HG03045 (cell line): Measurements from ENCODE around the gene RAPGEF1.

Source experiments
- ATAC-seq: cut with Tn5 transposase; IDR thresholded peaks from one replicate; pipeline ENCODE4 v1.9.1; 2021; ENCODE audit warnings: mild to moderate bottlenecking, moderate library complexity; ENCODE audit not compliant: unreplicated experiment

RAPGEF1 gene

GRCh38 chr9:131591845-131592208, 148.0 kb downstream of the RAPGEF1 start:
- ATAC-seq = no peak

- no peak for ATAC-seq
Measured at GRCh38 chr9:131590907-131591844, 148.7 kb downstream of the RAPGEF1 start.

- ATAC-seq = no peak
Measured at GRCh38 chr9:131590449-131590848, 149.4 kb downstream of the RAPGEF1 start.

GRCh38 chr9:131589993-131590392, 149.9 kb downstream of the RAPGEF1 start:
- ATAC-seq = no peak

GRCh38 chr9:131589124-131589711, 150.7 kb downstream of the RAPGEF1 start:
- no peak for ATAC-seq

GRCh38 chr9:131588396-131588795, 151.5 kb downstream of the RAPGEF1 start:
- no peak for ATAC-seq

GRCh38 chr9:131587906-131588305, 152.0 kb downstream of the RAPGEF1 start:
- no peak for ATAC-seq

- no peak for ATAC-seq
Measured at GRCh38 chr9:131587331-131587730, 152.5 kb downstream of the RAPGEF1 start.

- ATAC-seq = no peak
Measured at GRCh38 chr9:131585375-131585774, 154.5 kb downstream of the RAPGEF1 start.

GRCh38 chr9:131584858-131585257, 155.0 kb downstream of the RAPGEF1 start:
- no peak for ATAC-seq

GRCh38 chr9:131583836-131584555, 155.9 kb downstream of the RAPGEF1 start:
- ATAC-seq = no peak

GRCh38 chr9:131583337-131583645, 156.6 kb downstream of the RAPGEF1 start:
- ATAC-seq = no peak

- no peak for ATAC-seq
Measured at GRCh38 chr9:131582466-131583336, 157.2 kb downstream of the RAPGEF1 start.

GRCh38 chr9:131582056-131582455, 157.8 kb downstream of the RAPGEF1 start:
- ATAC-seq = no peak

GRCh38 chr9:131580358-131580757, 159.5 kb downstream of the RAPGEF1 start:
- ATAC-seq = no peak

GRCh38 chr9:131579789-131580211, 160.1 kb downstream of the RAPGEF1 start:
- ATAC-seq = no peak

GRCh38 chr9:131578731-131579504, 161.0 kb downstream of the RAPGEF1 start:
- no peak for ATAC-seq

GRCh38 chr9:131578021-131578420, 161.9 kb downstream of the RAPGEF1 start:
- no peak for ATAC-seq

- ATAC-seq = no peak
Measured at GRCh38 chr9:131577005-131578000, 162.6 kb downstream of the RAPGEF1 start.
